ENCODE data around the gene DENND5B.

- no peak for TF ChIP-seq CTCF (IDR thresholded peaks at IDR 0.05)
- TF ChIP-seq ZNF232 (CRISPR knock-in tag; IDR thresholded peaks at IDR 0.05): no peak
- TF ChIP-seq CREB1 (CRISPR knock-in tag; IDR thresholded peaks at IDR 0.05): no peak
- no peak for TF ChIP-seq USF2 (CRISPR knock-in tag; IDR thresholded peaks at IDR 0.05)
- no peak for TF ChIP-seq TCF7 (CRISPR knock-in tag; IDR thresholded peaks at IDR 0.05; ENCODE audit: low read depth)
- no peak for TF ChIP-seq TP53 (CRISPR knock-in tag; IDR thresholded peaks at IDR 0.05)
- TF ChIP-seq, protein P1, sequence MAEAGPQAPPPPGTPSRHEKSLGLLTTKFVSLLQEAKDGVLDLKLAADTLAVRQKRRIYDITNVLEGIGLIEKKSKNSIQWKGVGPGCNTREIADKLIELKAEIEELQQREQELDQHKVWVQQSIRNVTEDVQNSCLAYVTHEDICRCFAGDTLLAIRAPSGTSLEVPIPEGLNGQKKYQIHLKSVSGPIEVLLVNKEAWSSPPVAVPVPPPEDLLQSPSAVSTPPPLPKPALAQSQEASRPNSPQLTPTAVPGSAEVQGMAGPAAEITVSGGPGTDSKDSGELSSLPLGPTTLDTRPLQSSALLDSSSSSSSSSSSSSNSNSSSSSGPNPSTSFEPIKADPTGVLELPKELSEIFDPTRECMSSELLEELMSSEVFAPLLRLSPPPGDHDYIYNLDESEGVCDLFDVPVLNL (CRISPR knock-in tag; IDR thresholded peaks at IDR 0.05; ENCODE audit: borderline replicate concordance, low read depth): no peak
- no peak for TF ChIP-seq NR2C2 (CRISPR knock-in tag; IDR thresholded peaks at IDR 0.05)
- no peak for TF ChIP-seq IRF2 (CRISPR knock-in tag; IDR thresholded peaks at IDR 0.05; ENCODE audit: borderline replicate concordance, low read depth)
- no peak for TF ChIP-seq NFYB (CRISPR knock-in tag; conservative IDR thresholded peaks at IDR 0.05; ENCODE audit: low read depth)
Observed at GRCh38 chr12:31584782-31585181, 6.2 kb downstream of the DENND5B start.
